HG02884 (cell line): Measurements from ENCODE around the gene SDE2.
A peak's percentile ranks its signal among the peaks of the same experiment; 100 is the strongest.
"Not testable (repeated sequence)": the region's sequence is repeated elsewhere in the genome, so short reads cannot be mapped to it uniquely, and the experiment has no call there.

Experiments used
- ATAC-seq: cut with Tn5 transposase; IDR thresholded peaks from one replicate; pipeline ENCODE4 v1.9.1; 2021; ENCODE audit warnings: mild to moderate bottlenecking, moderate library complexity; ENCODE audit not compliant: unreplicated experiment

The SDE2 gene

DNA sequence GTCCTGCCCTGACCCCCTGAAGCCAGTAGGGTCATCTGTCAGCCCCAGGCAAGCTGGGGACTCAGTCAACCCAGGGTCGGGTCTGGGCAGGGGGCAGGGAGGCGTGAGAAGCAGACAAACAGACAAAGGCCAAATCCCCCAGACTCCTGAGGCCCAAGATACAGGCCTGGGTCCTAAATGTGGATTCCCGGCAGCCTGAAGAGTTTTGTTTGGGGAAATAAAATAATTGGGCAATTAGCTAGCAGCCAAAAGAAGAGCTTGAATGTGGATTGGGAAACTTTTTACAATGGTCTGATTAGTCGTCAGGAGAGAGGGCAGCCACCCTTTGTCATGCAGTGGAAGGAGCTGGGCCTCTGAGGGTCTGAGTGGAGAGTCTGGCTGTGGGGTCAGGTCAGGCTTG is 53.6 kb downstream of the SDE2 start:
- ATAC-seq: no peak

DNA sequence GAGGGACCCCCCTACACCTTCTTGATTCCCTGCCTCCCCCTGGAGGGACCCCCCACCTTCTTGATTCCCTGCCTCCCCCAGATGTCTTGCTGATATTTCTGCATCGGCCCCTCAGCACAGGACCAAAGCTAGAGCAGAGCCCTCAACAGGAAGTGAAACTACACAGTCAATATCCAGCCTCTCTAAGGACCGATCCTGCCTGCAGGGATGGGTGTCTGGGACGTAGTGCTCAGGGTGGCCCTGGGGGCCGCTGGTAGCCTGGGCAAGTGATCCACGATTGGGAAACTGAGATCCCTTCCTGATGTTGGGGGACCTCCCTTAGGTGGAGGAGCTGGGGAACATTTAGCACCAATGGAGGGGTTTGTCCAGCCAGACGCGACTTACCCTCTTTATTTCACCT is 54.2 kb downstream of the SDE2 start:
- peak; percentile 85 for ATAC-seq

GRCh38 chr1:225944387-225944786 is 54.8 kb downstream of the SDE2 start:
- no peak for ATAC-seq

GRCh38 chr1:225943582-225943981 is 55.6 kb downstream of the SDE2 start:
- ATAC-seq: no peak

GRCh38 chr1:225942574-225942973 is 56.6 kb downstream of the SDE2 start:
- peak; percentile 70 for ATAC-seq

DNA sequence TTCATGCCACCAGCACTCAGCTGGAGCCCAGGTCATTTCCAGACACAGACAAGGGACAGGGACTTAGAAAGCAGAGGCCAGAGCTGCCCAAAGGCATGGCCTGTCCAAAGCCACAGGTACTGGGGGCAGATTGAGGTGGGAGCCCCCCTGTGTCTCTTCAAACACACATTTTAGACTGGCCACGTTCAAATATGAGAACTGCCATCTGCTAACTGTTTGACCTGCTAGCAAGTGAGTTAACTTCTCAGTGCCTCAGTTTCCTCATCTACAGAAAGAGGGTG is 57.3 kb downstream of the SDE2 start:
- no peak for ATAC-seq

- no peak for ATAC-seq
Measured at GRCh38 chr1:225941187-225941941, 57.8 kb downstream of the SDE2 start, which contains the start of gene LEFTY2. Gene LEFTY2, minus strand, starts transcription at chr1:225941220. Its CDS starts 80 bp downstream, at chr1:225941140.

DNA sequence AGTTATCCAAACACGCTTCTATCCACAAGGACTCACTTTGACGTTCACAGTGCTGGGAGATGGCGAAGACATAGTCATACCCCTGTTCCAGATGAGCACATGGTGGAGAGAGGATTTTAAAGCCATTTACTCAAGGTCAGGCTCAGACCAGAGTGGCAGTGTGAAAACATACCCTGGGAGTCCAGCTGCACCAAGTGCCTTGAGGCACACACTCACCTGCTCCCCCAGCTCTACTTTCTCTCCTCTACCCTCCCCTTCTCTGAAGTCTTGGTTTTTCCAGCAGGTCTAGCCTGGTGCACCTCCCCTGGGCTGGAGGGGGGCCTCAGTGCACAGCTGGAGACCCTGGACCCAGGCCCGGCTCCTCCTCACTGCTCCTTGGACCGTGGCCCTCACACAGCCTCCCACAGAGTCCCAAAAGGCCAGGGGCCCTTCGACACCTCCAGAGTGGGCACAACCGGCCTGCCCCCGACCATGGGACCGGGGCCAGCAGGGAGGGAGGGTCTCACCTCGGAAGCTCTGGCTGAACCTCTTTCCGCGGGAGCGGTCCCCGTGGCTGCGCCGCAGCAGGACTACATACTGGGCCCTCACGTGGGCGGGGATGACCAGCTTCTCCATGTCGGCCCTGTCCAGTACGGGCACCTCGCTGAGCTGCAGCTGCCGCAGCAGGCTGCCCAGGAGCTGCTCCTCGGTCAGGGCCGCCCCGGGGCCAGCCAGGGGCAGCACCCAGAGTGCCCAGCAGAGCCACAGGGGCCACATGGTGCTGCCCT is 58.6 kb downstream of the SDE2 start:
- ATAC-seq: no peak

DNA sequence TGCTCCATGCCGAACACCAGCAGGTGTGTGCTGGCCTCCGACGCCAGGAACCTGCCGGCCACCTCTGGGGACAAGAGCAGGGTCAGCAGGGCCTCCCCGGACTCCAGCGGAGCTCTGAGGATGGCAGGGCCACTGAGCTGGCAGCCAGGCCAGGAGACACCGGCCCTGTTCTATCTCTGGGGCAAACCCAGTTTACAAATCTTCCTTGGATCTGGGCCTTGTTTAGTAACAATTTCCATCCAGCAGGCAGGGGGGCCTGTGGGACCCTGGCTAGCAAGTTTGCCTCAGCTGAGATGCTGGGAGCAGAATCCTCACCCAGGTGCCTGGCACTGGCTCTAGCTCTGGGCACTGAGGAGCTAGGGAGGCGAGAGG is 59.2 kb downstream of the SDE2 start:
- ATAC-seq: not testable (repeated sequence)

DNA sequence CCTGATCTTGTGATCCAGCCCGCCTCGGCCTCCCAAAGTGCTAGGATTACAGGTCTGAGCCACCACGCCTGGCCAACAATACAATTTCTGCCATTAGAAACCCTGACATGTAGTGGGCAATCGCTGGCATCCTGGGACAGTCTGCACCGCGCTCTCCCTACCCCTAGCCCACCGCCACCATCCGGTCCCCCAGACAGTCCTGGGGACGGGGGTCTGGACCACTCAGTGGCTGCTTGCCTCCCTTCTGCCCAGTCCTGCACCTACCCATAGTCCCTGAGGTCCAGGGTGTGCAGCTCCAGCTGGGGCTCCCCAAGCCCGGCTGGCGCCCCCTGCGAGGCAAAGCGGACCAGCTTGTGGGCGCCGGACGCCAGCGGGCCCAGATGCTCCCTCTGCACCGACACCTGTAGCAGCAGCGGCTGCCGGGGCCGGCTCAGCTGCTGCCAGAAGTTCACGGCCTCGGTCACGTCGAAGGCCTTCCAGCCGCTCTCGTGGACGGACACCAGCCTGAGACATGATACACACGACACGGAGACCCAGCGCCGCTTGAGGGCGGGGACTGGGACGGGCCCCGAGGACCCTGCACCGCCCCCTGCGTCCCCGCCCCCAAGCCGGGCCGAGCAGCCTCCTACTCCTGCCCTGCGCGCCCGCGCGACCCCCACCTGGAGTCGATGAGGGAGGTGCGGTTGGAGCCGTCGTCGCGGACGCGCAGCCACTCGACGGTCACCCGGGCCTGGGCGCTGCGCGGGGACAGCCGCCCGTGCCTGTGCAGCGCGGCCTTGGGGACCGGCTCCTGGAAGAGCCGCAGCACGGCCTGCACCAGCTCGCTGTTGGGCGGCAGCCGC is 59.8 kb downstream of the SDE2 start:
- ATAC-seq: not testable (repeated sequence)

GRCh38 chr1:225937048-225937968 is 61.8 kb downstream of the SDE2 start:
- no peak for ATAC-seq

- no peak for ATAC-seq
Measured at GRCh38 chr1:225936523-225936922, 62.6 kb downstream of the SDE2 start.

DNA sequence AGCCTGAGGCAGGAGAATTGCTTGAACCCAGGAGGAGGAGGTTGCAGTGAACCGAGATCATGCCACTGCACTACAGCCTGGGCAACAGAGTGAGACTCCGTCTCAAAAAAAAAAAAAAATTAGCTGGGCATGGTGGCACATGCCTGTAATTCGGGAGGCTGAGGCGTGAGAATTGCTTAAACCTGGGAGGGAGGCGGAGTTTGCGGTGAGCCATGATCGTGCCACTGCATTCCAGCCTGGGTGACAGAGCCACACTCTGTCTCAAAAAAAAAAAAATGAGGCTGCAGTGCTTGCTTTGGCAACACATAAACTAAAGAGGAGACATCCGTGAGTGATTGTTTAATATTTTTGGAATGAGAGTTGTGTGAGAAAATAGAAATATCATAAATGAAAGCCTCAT is 63.1 kb downstream of the SDE2 start:
- not testable (repeated sequence) for ATAC-seq

DNA sequence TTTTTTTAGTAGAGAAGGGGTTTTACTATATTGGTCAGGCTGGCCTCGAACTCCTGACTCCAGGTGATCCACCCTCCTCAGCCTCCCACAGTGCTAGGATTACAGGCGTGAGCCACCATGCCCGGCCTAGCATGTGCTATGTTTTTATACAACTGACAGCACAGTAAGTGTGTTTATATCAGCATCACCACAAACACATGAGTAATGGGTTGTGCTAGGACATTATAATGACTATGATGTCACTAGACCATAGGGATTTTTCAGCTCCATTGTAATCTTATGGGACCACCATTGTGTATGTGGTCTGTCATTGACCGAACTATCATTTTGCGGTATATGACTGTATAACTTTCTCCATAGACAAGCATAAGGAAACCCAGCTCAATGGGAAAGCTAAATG is 64.4 kb downstream of the SDE2 start:
- no peak for ATAC-seq

DNA sequence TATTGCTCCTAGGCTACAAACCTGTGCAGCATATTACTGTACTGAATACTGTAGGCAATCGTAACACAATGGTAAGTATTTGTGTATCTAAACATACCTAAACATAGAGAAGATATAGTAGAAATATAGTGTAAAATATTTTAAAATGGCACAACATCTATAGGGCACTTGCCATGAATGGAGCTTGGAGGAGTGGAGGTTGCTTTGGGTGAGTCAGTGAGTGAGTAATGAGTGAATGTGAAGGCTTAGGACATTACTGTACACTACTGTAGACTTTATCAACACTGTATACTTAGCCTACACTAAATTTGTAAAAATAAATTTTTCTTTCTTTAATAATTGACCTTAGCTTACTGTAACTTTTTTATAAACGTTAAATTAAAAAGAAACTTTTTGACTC is 66.1 kb downstream of the SDE2 start:
- no peak for ATAC-seq
